ENCODE measurements around the gene NCAPG2.

GRCh38 chr7:158657189-158657746 is 47.3 kb downstream of the NCAPG2 start:
- no peak for TF ChIP-seq CTCF (conservative IDR thresholded peaks at IDR 0.05; ENCODE audit: low read length)
- no peak for TF ChIP-seq EZH2phosphoT487 (IDR thresholded peaks at IDR 0.05; ENCODE audit: borderline replicate concordance)

Measured in Loucy (cell line).